IMR-90 (cell line): ENCODE results near the gene ADGRG6. TPM values are rescaled to one million over a fixed set of nuclear protein-coding genes. Genes with fewer than 3 reads are reported as not detected.

ENCODE experiments used
- ATAC-seq: fragments of 200-7000 bp; cut with Tn5 transposase; 2 replicates; pipeline ENCODE4 v1.9.1; 2020; ENCODE audit warnings: low read depth, mild to moderate bottlenecking, moderate library complexity
- BruUV-seq: library from RNA; stranded (reverse); fragments of 400-500 nt; replicated peaks from 2 replicates; lab custom pipeline; 2021; lab: Mats Ljungman, UMichigan
- CTCF ChIA-PET: fragments of 300-600 bp; formaldehyde crosslinking; extraction: SDS; loops from one replicate; lab custom pipeline; 2021; ENCODE audit warnings: antibody characterized with exemption; lab: Yijun Ruan, JAX
- POLR2A ChIA-PET: fragments of 300-600 bp; sonication (Branson Sonifier 250); formaldehyde crosslinking; loops from one replicate; lab custom pipeline; 2022; ENCODE audit warnings: antibody characterized with exemption; ENCODE audit not compliant: unreplicated experiment; lab: Charles Lee
- DNase-seq: peaks from one replicate; pipeline ENCODE4 v3.0.0; 2013
- H2AFZ ChIP-seq: replicated peaks from 2 replicates; pipeline ENCODE3; 2013; ENCODE audit warnings: low read length, mild to moderate bottlenecking; ENCODE audit not compliant: poor library complexity
- H2AK5ac ChIP-seq: 2 replicates; pipeline ENCODE4 v1.6.1; 2013; ENCODE audit warnings: low read depth, low read length, inconsistent platforms
- H2AK9ac ChIP-seq: replicated peaks from 2 replicates; pipeline ENCODE3; 2013; ENCODE audit warnings: mild to moderate bottlenecking, low read depth, low read length, moderate library complexity; ENCODE audit not compliant: poor library complexity
- H2BK120ac ChIP-seq: 2 replicates; pipeline ENCODE4 v1.6.1; 2013; ENCODE audit warnings: low read depth, low read length, inconsistent platforms
- H2BK15ac ChIP-seq: 3 replicates; pipeline ENCODE4 v1.6.1; 2013; ENCODE audit warnings: low read depth, low read length, inconsistent platforms
- H2BK20ac ChIP-seq: 2 replicates; pipeline ENCODE4 v1.6.1; 2013; ENCODE audit warnings: low read depth, mild to moderate bottlenecking, inconsistent platforms, low read length, moderate library complexity
- H2BK5ac ChIP-seq: 2 replicates; pipeline ENCODE4 v1.6.1; 2013; ENCODE audit warnings: mild to moderate bottlenecking, low read depth, low read length, inconsistent platforms; ENCODE audit not compliant: poor library complexity, severe bottlenecking
- H3K14ac ChIP-seq: replicated peaks from 2 replicates; pipeline ENCODE4 v1.6.1; 2013; ENCODE audit warnings: low read depth, low read length, inconsistent platforms
- H3K18ac ChIP-seq: 2 replicates; pipeline ENCODE4 v1.6.1; 2013; ENCODE audit warnings: low read depth, low read length, control low read depth
- H3K23ac ChIP-seq: 2 replicates; pipeline ENCODE4 v1.6.1; 2013; ENCODE audit warnings: low read depth, low read length, inconsistent platforms
- H3K27ac ChIP-seq: 2 replicates; pipeline ENCODE4 v1.5.1; 2013; ENCODE audit warnings: mild to moderate bottlenecking, control low read depth, low read length; ENCODE audit not compliant: insufficient read depth
- H3K27me3 ChIP-seq: 2 replicates; pipeline ENCODE4 v1.6.1; 2013; ENCODE audit warnings: low read length; ENCODE audit not compliant: control insufficient read depth, insufficient read depth
- H3K36me3 ChIP-seq: 2 replicates; pipeline ENCODE4 v1.6.1; 2013; ENCODE audit warnings: low read length, mixed read lengths; ENCODE audit not compliant: control insufficient read depth, insufficient read depth
- H3K4ac ChIP-seq: 2 replicates; pipeline ENCODE4 v1.6.1; 2013; ENCODE audit warnings: low read depth, low read length, inconsistent platforms
- H3K4me1 ChIP-seq: 2 replicates; pipeline ENCODE4 v1.6.1; 2013; ENCODE audit warnings: low read length, mixed read lengths; ENCODE audit not compliant: control insufficient read depth, insufficient read depth
- H3K4me2 ChIP-seq: 2 replicates; pipeline ENCODE4 v1.6.1; 2013; ENCODE audit warnings: low read depth, mild to moderate bottlenecking, control low read depth, low read length, moderate library complexity
- H3K4me3 ChIP-seq: 2 replicates; pipeline ENCODE4 v1.5.1; 2013; ENCODE audit warnings: low read depth, mild to moderate bottlenecking, control low read depth, low read length, moderate library complexity; ENCODE audit not compliant: insufficient read depth
- H3K56ac ChIP-seq: 2 replicates; pipeline ENCODE4 v1.6.1; 2013; ENCODE audit warnings: low read length, inconsistent platforms; ENCODE audit not compliant: insufficient read depth; ENCODE audit errors: extremely low read depth
- H3K79me1 ChIP-seq, 2 experiments: 2 replicates each; pipeline ENCODE4 v1.6.1; 2013; ENCODE audit warnings: low read length in 2 of 2, inconsistent platforms in 1 of 2, low read depth in 1 of 2
- H3K9ac ChIP-seq: 2 replicates; pipeline ENCODE4 v1.6.1; 2013; ENCODE audit warnings: low read depth, low read length, control low read depth
- H3K9me1 ChIP-seq: 2 replicates; pipeline ENCODE4 v1.6.1; 2013; ENCODE audit warnings: low read length, inconsistent platforms; ENCODE audit not compliant: insufficient read depth
- H3K9me3 ChIP-seq: 2 replicates; pipeline ENCODE4 v1.6.1; 2013; ENCODE audit warnings: low read length; ENCODE audit not compliant: control insufficient read depth, insufficient read depth
- H4K20me1 ChIP-seq: 2 replicates; pipeline ENCODE4 v1.6.1; 2013; ENCODE audit warnings: low read length, inconsistent platforms; ENCODE audit not compliant: insufficient read depth
- H4K5ac ChIP-seq: 2 replicates; pipeline ENCODE4 v1.6.1; 2013; ENCODE audit warnings: mild to moderate bottlenecking, low read depth, low read length, control low read depth
- H4K8ac ChIP-seq, 2 experiments: 2 replicates each; pipeline ENCODE4 v1.6.1; 2013; ENCODE audit warnings: low read depth in 2 of 2, low read length in 2 of 2, control low read depth in 1 of 2, inconsistent platforms in 1 of 2
- H4K91ac ChIP-seq: 2 replicates; pipeline ENCODE4 v1.6.1; 2013; ENCODE audit warnings: low read depth, low read length, inconsistent platforms; ENCODE audit not compliant: insufficient read depth
- BHLHE40 ChIP-seq: fragments of 150-350 bp; IDR thresholded peaks from 2 replicates; pipeline ENCODE4 v1.6.1; 2016; ENCODE audit warnings: mild to moderate bottlenecking, low read depth, low read length
- CEBPB ChIP-seq: IDR thresholded peaks from 2 replicates; pipeline ENCODE4 v1.6.1; 2012; ENCODE audit warnings: low read depth, low read length, improper control_type of control experiment
- CHD1 ChIP-seq: IDR thresholded peaks from 2 replicates; pipeline ENCODE4 v1.6.1; 2012; ENCODE audit warnings: low read depth, low read length, improper control_type of control experiment
- ELK1 ChIP-seq: fragments of 150-350 bp; IDR thresholded peaks from 2 replicates; pipeline ENCODE4 v1.6.1; 2016; ENCODE audit warnings: low read depth, mild to moderate bottlenecking, low read length, moderate library complexity, borderline replicate concordance
- FOS ChIP-seq: fragments of 150-350 bp; IDR thresholded peaks from 2 replicates; pipeline ENCODE4 v1.6.1; 2016; ENCODE audit warnings: low read depth, low read length
- MAZ ChIP-seq: IDR thresholded peaks from 2 replicates; pipeline ENCODE4 v1.6.1; 2012; ENCODE audit warnings: low read depth, mild to moderate bottlenecking, low read length, improper control_type of control experiment, moderate library complexity, borderline replicate concordance
- MXI1 ChIP-seq: IDR thresholded peaks from 2 replicates; pipeline ENCODE4 v1.6.1; 2012; ENCODE audit warnings: low read depth, mild to moderate bottlenecking, low read length, moderate library complexity, borderline replicate concordance
- NFE2L2 ChIP-seq: fragments of 150-350 bp; IDR thresholded peaks from 2 replicates; pipeline ENCODE4 v1.6.1; 2016; ENCODE audit warnings: low read depth, mild to moderate bottlenecking, low read length
- POLR2A ChIP-seq: IDR thresholded peaks from 2 replicates; pipeline ENCODE4 v1.6.1; 2012; ENCODE audit warnings: mild to moderate bottlenecking, low read depth, low read length
- RCOR1 ChIP-seq: IDR thresholded peaks from 2 replicates; pipeline ENCODE4 v1.6.1; 2012; ENCODE audit warnings: mild to moderate bottlenecking, low read length, improper control_type of control experiment; ENCODE audit not compliant: insufficient replicate concordance
- RFX5 ChIP-seq: IDR thresholded peaks from 2 replicates; pipeline ENCODE4 v1.8.0; 2012; ENCODE audit warnings: low read depth, mild to moderate bottlenecking, low read length, moderate library complexity
- SMC3 ChIP-seq: fragments of 150-350 bp; IDR thresholded peaks from 2 replicates; pipeline ENCODE4 v1.6.1; 2016; ENCODE audit warnings: low read depth, mild to moderate bottlenecking, antibody characterized with exemption, low read length, moderate library complexity
- WGBS, 2 experiments: methylation state at CpG; one replicate each; pipeline versions ENCODE4 v1.1.5 to v1.1.7; 2013; ENCODE audit warnings: missing lambda C conversion rate in 2 of 2; ENCODE audit not compliant: insufficient read length in 1 of 2; ENCODE audit errors: extremely low coverage in 2 of 2; 5-methylcytosine and 5-hydroxymethylcytosine counted together
- dilution Hi-C: fragments of 300-500 bp; cut with HindIII; formaldehyde crosslinking; loops from one replicate; pipeline ENCODE4 v1.14.3; 2018; ENCODE audit warnings: low sequenced_read_pairs; ENCODE audit not compliant: unreplicated experiment
- in situ Hi-C: fragments of 300-500 bp; cut with MboI; formaldehyde crosslinking; loops from 3 replicates; pipeline ENCODE4 v1.14.3; 2019; ENCODE audit warnings: low sequenced_read_pairs, inconsistent platforms, mixed read lengths
- intact Hi-C: fragments of 100-400 bp; cut with micrococcal nuclease; formaldehyde crosslinking; loops from 2 replicates; pipeline ENCODE4 v1.10.0; 2022
- polyA plus RNA-seq, 3 experiments: library from polyadenylated mRNA; depleted of rRNA; stranded (reverse); fragments of >200 nt; gene quantifications; 2 replicates each; pipeline ENCODE4 v1.2.3, GENCODE V29; 2012; ENCODE audit warnings: low replicate concordance in 1 of 3
- total RNA-seq: library from RNA; depleted of rRNA; stranded (reverse); fragments of >200 nt; gene quantifications from 2 replicates; pipeline ENCODE4 v1.2.3, GENCODE V29; 2012
- TF ChIP-seq, protein P1 (sequence below): conservative IDR thresholded peaks from 2 replicates; pipeline ENCODE4 v1.5.1; 2012; ENCODE audit warnings: mild to moderate bottlenecking, low read depth, low read length, improper control_type of control experiment

Gene ADGRG6
- total and polyA plus RNA-seq, 2 of the 4 experiments (the other 2 are of a cell fraction), result 10.0 to 20.3 TPM

DNA sequence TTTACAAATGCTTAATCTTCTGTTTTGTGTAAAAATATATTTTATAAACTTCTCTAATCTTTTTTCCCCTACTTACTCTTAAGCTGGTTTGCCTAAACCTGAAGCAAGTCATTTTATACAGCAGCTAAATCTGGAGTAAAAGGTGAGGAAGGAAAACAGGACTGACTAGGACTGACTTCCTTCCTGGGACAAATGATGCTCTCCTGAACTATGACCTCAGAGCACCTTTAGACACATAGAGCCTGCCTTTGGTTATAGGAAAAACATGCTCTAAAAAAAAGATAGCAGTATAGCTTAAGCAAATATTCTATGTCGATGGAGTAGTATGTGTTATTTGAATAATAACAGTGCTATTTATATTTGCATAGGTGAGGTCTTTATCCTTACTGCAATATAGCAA, 21.5 kb upstream of the ADGRG6 start:
- Histone ChIP-seq H2BK15ac (no peak overlapping the region), H3K23ac (no peak overlapping the region), H2BK5ac (no peak overlapping the region), H3K9me3 (0 out of 2 replicates have a peak, but pooled peaks cover 2% of the 10 kb centered on the region), H3K79me1 (no peaks in the 10 kb centered on the region), H2BK120ac (no peak overlapping the region), H4K20me1 (no peaks in the 10 kb centered on the region), H2AFZ (no peak overlapping the region), H3K9me1 (peaks cover 3% of the 10 kb centered on the region; the same call in 1 of the 2 replicates), H2BK20ac (no peak overlapping the region), H3K27ac (no peak overlapping the region), H3K14ac (no peak overlapping the region), H3K4me2 (no peak overlapping the region), H4K8ac (no peak overlapping the region), H3K9ac (no peak overlapping the region), H3K56ac (no peak overlapping the region), H3K4ac (no peak overlapping the region), H4K91ac (no peak overlapping the region), H2AK5ac (no peak overlapping the region), H2AK9ac (no peak overlapping the region), H3K18ac (no peak overlapping the region), H3K4me3 (no peak overlapping the region), H4K5ac (no peak overlapping the region), H3K36me3 (no peaks in the 10 kb centered on the region), H3K27me3 (no peaks in the 10 kb centered on the region), H3K4me1 (peaks cover 3% of the 10 kb centered on the region)
- WGBS, 2 experiments, result no CpG with 5 or more reads among the region's 1 CpG
- CTCF ChIA-PET, result interaction anchor here (0.5 kb wide), 1 partner anchor 510 kb away, joined by 3 read pairs; no protein-coding TSS in a partner anchor
- dilution Hi-C loops (no loop called here), in situ Hi-C loops (no loop called here), intact Hi-C loops (no loop called here)
- POLR2A ChIA-PET, result no interaction called here
- no TSS peak for BruUV-seq
- ATAC-seq, result no peak
- no peak for DNase-seq
- TF ChIP-seq RFX5, result no peak
- TF ChIP-seq MXI1, result no peak
- TF ChIP-seq NFE2L2, result no peak
- TF ChIP-seq MAZ, result no peak
- TF ChIP-seq BHLHE40, result no peak
- TF ChIP-seq SMC3, result no peak
- TF ChIP-seq FOS, result no peak
- no peak for TF ChIP-seq ELK1
- no peak for TF ChIP-seq CEBPB
- TF ChIP-seq POLR2A, result no peak
- no peak for TF ChIP-seq RCOR1
- no peak for TF ChIP-seq CHD1
- TF ChIP-seq, protein P1, sequence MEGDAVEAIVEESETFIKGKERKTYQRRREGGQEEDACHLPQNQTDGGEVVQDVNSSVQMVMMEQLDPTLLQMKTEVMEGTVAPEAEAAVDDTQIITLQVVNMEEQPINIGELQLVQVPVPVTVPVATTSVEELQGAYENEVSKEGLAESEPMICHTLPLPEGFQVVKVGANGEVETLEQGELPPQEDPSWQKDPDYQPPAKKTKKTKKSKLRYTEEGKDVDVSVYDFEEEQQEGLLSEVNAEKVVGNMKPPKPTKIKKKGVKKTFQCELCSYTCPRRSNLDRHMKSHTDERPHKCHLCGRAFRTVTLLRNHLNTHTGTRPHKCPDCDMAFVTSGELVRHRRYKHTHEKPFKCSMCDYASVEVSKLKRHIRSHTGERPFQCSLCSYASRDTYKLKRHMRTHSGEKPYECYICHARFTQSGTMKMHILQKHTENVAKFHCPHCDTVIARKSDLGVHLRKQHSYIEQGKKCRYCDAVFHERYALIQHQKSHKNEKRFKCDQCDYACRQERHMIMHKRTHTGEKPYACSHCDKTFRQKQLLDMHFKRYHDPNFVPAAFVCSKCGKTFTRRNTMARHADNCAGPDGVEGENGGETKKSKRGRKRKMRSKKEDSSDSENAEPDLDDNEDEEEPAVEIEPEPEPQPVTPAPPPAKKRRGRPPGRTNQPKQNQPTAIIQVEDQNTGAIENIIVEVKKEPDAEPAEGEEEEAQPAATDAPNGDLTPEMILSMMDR, result no peak
